HL-60/S4 treated with phorbol 12-myristate 13-acetate at 8.2 ng/mL for 4 days and 3 days (cell line): Measurements from ENCODE around the gene AGAP1.

Experiments used
- in situ Hi-C: fragments of 300-500 bp; cut with MboI; formaldehyde crosslinking; loops from 2 replicates; pipeline ENCODE4 v1.15.0; 2022; ENCODE audit warnings: low sequenced_read_pairs

The AGAP1 gene

DNA sequence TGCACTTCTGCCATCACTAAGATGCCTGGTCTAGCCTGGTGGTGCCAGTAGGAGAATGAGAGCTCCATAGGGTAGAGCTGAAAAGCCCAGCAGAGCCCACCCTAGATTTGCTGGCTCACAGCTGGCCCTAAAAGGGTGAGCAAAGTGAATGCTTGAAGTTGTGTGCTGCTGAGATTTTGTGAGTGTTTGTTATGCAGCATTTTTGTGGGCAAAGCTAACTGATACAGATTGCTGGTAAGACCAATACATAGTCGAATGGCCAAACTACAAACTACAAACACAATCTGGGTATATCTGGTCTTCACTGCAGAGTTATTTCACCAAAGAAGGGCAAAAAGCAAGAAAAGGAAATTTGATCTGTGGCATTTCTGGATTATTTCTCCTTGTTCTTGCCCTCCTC lies 7.1 kb upstream of the AGAP1 start:
- in situ Hi-C loops = no loop called here

DNA sequence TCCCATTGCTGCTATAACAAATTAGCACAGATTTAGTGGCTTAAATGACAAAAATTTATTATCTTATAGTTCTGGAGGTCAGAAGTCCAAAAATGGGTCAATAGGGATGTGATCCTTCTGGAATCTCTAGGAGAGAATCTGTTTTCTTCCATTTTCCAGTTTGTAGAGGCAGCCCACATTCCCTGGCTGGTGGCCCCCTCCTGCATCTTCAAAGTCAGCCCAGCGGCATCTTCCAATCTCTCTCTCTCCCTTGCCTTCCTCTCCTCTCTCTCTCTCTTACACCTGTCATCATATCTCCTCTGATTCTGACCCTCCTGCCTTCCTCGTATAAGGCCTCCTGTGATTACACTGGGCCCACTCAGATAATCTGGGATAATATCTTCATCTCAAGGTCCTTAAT lies 3.9 kb upstream of the AGAP1 start:
- in situ Hi-C loops = no loop called here

DNA sequence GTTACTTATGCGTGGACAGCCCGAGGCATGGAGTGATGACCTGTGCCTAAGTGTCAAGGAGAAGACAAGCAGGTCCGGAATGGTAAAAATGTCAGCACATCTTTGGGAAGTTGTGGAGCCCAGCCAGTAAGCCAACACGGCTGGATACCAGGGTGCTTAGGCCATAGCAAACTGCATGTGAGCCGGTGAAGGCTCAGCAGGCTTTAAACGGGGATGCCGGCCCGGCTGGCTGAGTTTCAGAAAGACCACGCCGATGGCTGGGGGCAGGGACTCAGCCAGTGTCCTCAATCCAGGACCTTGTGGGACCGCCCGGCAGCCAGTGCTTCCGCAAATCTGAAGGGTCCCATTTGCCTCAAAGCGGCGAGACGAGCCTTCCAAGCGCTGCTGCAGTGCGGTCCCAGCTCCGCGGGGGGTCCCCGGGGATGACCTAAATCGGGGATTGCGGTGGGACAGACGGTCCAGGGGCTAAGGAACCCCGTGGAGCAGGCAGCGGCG lies 946 bp upstream of the AGAP1 start:
- in situ Hi-C loops = no loop called here

- in situ Hi-C loops = no loop called here
Observed at GRCh38 chr2:235493402-235493774, 455 bp upstream of the AGAP1 start.

- in situ Hi-C loops = no loop called here
Observed at GRCh38 chr2:235494716-235495372, 1.0 kb downstream of the AGAP1 start.

GRCh38 chr2:235495373-235496238 lies 1.8 kb downstream of the AGAP1 start:
- in situ Hi-C loops = no loop called here

DNA sequence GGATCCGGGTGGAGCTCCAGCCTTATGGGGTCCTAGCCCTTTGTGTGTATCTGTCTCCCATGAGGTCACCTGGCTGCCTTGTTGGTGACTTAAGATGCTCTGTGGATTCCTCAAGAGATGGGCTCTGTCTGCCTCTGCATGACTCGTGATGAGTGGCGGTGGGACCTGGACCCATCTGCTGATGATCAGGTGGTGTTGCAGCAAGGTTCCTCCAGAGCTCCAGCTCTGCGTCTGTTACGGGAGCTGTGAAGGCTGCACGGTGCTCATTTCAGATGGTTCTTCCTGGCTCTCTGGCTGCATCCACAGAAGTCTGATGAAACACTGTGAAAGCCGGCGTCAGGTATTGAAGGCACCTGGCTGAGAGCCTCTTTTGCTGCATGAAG lies 2.4 kb downstream of the AGAP1 start:
- in situ Hi-C loops = no loop called here

- in situ Hi-C loops = no loop called here
Observed at GRCh38 chr2:235497096-235497495, 3.3 kb downstream of the AGAP1 start.

DNA sequence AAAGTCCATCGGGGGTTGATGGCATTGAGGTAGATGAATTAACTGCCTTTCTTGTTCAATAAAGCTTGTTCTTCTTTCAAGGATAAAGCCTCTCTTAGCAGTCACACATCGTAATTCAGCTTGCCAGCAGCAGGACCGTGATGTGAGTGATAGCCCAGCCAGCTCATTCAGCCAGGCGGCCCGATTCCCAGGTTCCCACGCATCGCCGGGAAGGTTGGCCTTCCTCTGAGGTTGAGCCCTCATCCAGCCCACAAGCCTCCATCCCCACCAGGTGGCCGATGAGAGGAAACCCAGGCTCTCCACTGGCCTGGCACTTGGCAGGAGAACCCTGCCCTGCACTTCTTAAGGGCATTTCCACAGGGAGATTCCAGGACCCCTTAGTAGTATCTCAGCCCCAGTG lies 4.7 kb downstream of the AGAP1 start:
- in situ Hi-C loops = no loop called here

DNA sequence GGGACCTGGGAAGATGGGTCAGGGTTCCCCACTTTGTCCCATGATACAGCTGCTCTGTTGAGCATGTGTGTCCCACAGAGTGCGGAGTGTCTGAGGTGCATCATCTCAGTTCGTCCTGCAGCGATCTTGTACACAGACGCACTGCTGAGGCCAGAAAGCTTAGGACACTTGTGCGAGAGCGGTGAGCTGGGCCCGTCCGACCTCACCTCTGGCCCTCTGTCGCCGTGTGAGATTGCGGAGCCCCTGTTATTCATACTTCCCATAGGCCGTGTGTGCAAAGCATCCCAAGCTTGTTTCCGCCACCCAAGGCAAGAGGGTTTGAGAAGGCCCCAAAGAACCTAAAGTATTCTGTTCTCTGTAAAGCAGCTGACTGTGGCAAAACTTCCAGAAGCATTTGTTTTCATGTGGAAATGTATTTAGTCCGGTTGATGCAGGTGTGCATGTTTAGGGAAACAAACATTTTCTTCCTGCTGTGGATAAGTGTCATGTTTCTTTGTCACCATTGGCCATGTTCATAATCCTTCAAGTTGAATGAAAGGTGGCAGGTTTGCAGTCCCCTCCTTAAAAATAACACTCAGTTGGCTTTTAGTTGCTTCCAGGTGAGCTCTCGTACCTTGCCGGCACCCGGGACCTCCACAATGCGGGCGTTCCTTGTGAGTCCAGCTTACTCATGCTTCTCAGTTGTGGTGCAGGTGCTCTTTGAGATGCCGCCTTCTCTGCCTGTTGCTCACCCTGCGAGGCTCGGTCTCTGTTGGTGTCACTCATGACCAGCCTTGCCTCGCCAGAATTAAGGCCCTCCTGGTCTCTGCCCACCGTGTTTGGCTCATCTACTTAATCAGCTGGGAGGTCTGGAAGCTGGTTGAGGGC lies 5.3 kb downstream of the AGAP1 start:
- in situ Hi-C loops = no loop called here

GRCh38 chr2:235500110-235500760 lies 6.4 kb downstream of the AGAP1 start:
- in situ Hi-C loops = no loop called here

GRCh38 chr2:235500761-235501672 lies 7.2 kb downstream of the AGAP1 start:
- in situ Hi-C loops = no loop called here

DNA sequence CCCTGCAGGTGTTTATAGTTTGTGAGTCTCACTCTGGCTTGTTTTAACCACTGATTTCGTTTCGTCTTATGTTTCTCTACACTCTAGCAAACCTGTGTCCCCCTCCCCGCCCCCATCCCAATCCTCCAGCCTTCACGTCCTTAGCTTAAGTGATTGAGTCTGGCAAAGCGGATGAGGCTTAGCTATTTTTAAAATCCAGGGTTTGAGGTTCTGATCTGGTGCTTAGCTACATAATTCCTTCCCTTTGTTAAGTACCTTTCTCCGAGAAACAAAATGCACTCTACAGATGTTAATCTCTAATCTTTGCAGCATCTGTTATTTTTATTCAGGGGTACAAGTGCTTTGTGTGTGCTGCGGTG lies 7.8 kb downstream of the AGAP1 start:
- in situ Hi-C loops = no loop called here

DNA sequence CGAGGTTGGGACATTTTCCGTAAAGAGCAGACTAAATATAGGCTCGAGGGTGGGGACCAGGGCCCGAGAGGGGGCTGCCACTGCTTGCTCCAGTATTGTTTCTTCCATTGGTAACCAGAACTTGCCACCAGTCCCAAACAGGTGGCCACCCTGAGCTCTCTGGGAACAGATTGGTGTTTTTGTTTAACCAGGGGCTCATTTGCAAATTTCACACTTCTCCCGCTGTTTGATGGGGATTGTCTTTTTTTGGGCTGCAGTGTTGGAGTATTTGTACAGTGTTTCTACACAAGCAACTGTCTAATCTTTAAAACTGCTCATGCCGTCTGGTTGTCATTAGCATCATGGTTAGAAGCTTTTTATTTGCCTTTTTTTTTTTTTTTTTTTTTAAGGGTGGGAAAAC lies 8.5 kb downstream of the AGAP1 start:
- in situ Hi-C loops = no loop called here

GRCh38 chr2:235504441-235505180 lies 10.8 kb downstream of the AGAP1 start:
- in situ Hi-C loops = no loop called here

GRCh38 chr2:235505181-235505741 lies 11.4 kb downstream of the AGAP1 start:
- in situ Hi-C loops = no loop called here

DNA sequence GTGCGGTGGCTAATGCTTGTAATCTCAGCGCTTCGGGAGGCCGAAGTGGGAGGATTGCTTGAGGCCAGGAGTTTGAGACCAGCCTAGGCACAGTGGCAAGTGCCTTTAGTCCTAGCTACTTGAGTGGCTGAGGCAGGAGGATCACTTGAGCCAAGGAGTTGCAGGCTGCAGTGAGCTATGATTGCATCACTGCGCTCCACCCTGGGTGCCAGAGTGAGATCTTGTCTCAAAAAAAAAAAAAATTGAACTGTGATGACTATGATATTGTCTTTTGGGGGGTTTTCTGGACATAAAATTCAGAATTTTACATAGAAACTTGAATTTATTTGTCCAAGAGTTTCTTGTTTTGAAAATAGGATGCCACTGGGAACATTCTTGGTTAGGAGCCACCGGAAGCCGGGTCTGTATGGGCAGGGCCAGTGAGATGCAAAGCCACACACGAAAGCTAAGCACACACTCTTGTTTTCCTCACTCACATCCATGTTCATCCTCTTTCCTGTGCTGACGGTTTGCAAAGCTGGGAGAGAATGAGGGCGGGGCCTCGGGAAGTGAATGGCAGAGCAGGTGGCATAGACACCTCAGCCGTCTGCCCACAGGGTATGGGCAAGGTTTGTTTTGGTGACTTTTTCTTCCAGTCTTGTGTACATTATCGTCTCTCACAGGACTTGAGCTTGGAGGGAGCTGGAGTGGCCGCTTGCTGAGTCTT lies 12.6 kb downstream of the AGAP1 start:
- in situ Hi-C loops = no loop called here

- in situ Hi-C loops = no loop called here
Observed at GRCh38 chr2:235506997-235507615, 13.3 kb downstream of the AGAP1 start.
